ENCODE measurements around the gene CCDC159.

CCDC159 gene

DNA sequence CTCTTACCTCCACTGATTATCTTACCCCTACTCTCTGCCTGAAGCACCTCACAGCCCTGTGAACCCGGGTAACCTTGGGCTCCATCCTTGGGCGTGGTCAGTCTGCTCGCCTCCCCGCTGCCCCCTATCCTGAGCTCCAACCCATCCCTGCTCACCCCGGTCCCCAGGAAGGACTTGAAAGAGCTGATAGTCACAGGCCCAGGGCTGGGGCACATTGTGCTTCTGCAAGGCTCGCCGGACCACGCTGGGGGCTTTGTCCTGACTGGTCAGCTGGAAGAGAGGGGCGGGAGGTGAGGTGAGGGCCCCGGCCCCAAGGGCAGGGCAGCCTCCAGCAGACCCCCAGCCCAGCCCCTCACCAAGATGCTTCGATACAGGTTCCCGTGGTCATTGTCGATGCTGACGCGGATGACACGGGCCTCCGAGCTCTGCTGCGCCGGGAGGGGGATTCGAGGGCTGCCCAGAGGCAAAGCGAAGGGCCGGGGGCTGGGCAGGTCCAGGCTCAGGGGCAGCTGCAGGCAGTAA, 50.8 kb downstream of the CCDC159 start:
- TF ChIP-seq, protein P1, sequence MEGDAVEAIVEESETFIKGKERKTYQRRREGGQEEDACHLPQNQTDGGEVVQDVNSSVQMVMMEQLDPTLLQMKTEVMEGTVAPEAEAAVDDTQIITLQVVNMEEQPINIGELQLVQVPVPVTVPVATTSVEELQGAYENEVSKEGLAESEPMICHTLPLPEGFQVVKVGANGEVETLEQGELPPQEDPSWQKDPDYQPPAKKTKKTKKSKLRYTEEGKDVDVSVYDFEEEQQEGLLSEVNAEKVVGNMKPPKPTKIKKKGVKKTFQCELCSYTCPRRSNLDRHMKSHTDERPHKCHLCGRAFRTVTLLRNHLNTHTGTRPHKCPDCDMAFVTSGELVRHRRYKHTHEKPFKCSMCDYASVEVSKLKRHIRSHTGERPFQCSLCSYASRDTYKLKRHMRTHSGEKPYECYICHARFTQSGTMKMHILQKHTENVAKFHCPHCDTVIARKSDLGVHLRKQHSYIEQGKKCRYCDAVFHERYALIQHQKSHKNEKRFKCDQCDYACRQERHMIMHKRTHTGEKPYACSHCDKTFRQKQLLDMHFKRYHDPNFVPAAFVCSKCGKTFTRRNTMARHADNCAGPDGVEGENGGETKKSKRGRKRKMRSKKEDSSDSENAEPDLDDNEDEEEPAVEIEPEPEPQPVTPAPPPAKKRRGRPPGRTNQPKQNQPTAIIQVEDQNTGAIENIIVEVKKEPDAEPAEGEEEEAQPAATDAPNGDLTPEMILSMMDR (IDR thresholded peaks at IDR 0.05; ENCODE audit: borderline replicate concordance, control extremely low read depth, extremely low read depth, insufficient read depth, missing control alignments): no peak
- in situ Hi-C loops (cut with MboI; ENCODE audit: low sequenced_read_pairs, unreplicated experiment): no loop called here
- no peak for DNase-seq (ENCODE audit: low spot score)

DNA sequence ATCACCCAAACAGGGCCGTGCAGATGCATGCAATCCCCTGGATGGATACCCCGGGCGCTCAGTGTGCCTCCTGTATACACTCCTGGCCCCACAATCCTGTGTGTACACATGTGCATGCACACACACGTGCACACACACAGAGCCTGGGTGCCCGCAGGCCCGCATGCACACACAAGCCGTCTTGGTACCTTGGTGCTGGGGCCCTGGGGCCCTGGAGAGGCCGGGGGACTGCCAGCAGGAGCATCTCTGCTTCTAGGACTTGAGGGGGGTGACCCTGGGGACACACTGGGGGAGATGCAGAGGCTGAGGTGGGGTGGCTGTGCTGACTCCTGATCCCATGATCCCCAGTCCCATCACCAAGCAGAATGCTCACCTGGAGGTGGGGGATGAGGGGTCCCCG, 53.3 kb downstream of the CCDC159 start:
- in situ Hi-C loops (cut with MboI; ENCODE audit: low sequenced_read_pairs, unreplicated experiment): no loop called here
- TF ChIP-seq, protein P1 (IDR thresholded peaks at IDR 0.05; ENCODE audit: borderline replicate concordance, control extremely low read depth, extremely low read depth, insufficient read depth, missing control alignments): no peak
- no peak for DNase-seq (ENCODE audit: low spot score)

- DNase-seq (ENCODE audit: low spot score): no peak
- TF ChIP-seq, protein P1 (IDR thresholded peaks at IDR 0.05; ENCODE audit: borderline replicate concordance, control extremely low read depth, extremely low read depth, insufficient read depth, missing control alignments): no peak
- in situ Hi-C loops (cut with MboI; ENCODE audit: low sequenced_read_pairs, unreplicated experiment): no loop called here
Observed at GRCh38 chr19:11400798-11401197, 54.5 kb downstream of the CCDC159 start.

DNA sequence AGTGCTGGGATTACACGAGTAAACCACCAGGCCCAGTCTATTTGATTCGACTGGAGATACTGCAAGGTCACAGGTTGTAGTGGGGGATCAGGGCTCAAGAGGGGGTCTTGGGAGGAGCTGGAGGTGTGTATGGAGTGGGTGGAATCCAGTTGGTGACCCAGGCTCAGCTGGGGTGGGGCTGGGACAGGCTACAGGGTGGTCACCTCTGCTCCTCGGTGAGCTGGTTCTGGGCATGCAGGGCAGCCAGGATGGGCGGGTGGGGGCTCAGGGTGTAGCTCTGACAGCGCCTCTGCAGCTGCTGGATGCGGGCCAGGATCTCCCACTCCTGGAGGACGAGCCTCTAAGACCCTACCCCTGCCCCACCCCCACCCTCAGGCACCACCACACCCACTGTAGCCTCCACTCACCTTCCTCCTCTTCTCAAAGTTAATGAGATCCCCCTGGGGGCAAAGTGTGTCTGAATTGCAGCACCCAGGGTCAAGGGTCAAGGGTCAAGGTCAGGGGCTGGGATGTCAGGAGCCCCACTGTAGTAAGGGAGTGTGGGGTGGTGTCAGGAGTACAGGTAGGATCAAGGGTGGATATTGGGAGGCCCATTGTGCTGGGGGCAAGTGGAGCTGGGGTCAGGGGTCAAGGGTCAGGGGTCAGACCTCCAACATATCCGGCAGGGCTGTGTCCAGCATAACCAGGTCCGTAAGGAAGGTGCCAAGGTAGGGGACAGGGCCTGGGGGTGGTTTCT, 55.7 kb downstream of the CCDC159 start:
- TF ChIP-seq, protein P1 (IDR thresholded peaks at IDR 0.05; ENCODE audit: borderline replicate concordance, control extremely low read depth, extremely low read depth, insufficient read depth, missing control alignments): no peak
- in situ Hi-C loops (cut with MboI; ENCODE audit: low sequenced_read_pairs, unreplicated experiment): no loop called here
- peak; percentile 27 for DNase-seq (ENCODE audit: low spot score)

Measured in GM13976 (cell line).